Measurements from ENCODE around the gene ATXN2L. TPM values are rescaled to one million over a fixed set of nuclear protein-coding genes. Genes with fewer than 3 reads are reported as not detected.

Gene ATXN2L
- polyA plus RNA-seq, 1 of the 3 experiments (the other 2 are of a cell fraction): 39.2 TPM

- no peak for TF ChIP-seq IRF3 (IDR thresholded peaks at IDR 0.05; ENCODE audit: low read depth, low read length)
- TF ChIP-seq REST (IDR thresholded peaks at IDR 0.05; ENCODE audit: low read depth, low read length): no peak
- no peak for TF ChIP-seq MEF2A (IDR thresholded peaks at IDR 0.05; ENCODE audit: borderline replicate concordance, low read depth)
Observed at GRCh38 chr16:28877655-28878000, 54.8 kb downstream of the ATXN2L start (continued).

- TF ChIP-seq NFIC (IDR thresholded peaks at IDR 0.05; ENCODE audit: borderline replicate concordance) (no peak), RAD21 (IDR thresholded peaks at IDR 0.05; ENCODE audit: low read length) (no peak), GATA2 (CRISPR knock-in tag; IDR thresholded peaks at IDR 0.05) (no peak), CTCF (IDR thresholded peaks at IDR 0.05) (no peak), FOXJ3 (CRISPR knock-in tag; IDR thresholded peaks at IDR 0.05) (no peak), EP300 (IDR thresholded peaks at IDR 0.05; ENCODE audit: borderline replicate concordance in 1 of 2, low read depth in 1 of 2, low read length in 1 of 2) (no peak), NRF1 (IDR thresholded peaks at IDR 0.05; ENCODE audit: low read depth, low read length) (no peak)
- no peaks in the 10 kb centered on the region for H4K20me1 ChIP-seq (ENCODE audit: insufficient read depth)
- no peaks in the 10 kb centered on the region for H3K79me2 ChIP-seq (ENCODE audit: insufficient read depth)
- H3K4me1 ChIP-seq (ENCODE audit: control insufficient read depth in 1 of 2, insufficient read depth in 2 of 2, low read depth in 1 of 2, low read length in 1 of 2): peaks cover 0 to 14% of the 10 kb centered on the region in 2 experiments; a peak in 1 of 4 replicates
- DNase-seq: no peak
- WGBS (ENCODE audit: low lambda C conversion rate): 75% methylated on average over 24 of the region's 25 CpGs
- no peaks in the 10 kb centered on the region for H3K27me3 ChIP-seq (ENCODE audit: insufficient read depth)
- H3F3A ChIP-seq (replicated peaks; ENCODE audit: insufficient read depth): peaks cover 4% of the 10 kb centered on the region
- peak within 1 kb of the TSS; percentile 24 to 78; a peak in 2 of 4 replicates for H3K27ac ChIP-seq (ENCODE audit: low read depth in 2 of 2, low read length in 1 of 2)
- no peaks in the 10 kb centered on the region for H3K9me3 ChIP-seq
- CTCF ChIA-PET: interaction anchor here (0.8 to 2.1 kb wide), 2 partner anchors 41 to 67 kb away, joined by 3 to 9 read pairs; no protein-coding TSS in a partner anchor
- POLR2A ChIA-PET: interaction anchor here (1.1 to 1.9 kb wide), 4 partner anchors 12 to 55 kb away, joined by 3 to 7 read pairs (median 4); no protein-coding TSS in a partner anchor
- H3K4me3 ChIP-seq (ENCODE audit: low read depth in 2 of 2, low read length in 1 of 2): peak within 1 kb of the TSS; percentile 77 to 95
- peak within 1 kb of the TSS; percentile 79 for H3K9ac ChIP-seq
- peaks cover 0 to 15% of the 10 kb centered on the region in 2 experiments for H3K36me3 ChIP-seq (replicated peaks in 1 of 2; ENCODE audit: control insufficient read depth in 1 of 2, insufficient read depth in 2 of 2, low read length in 1 of 2)
- H3K9me2 ChIP-seq: no peaks in the 10 kb centered on the region
- H3K4me2 ChIP-seq: peak within 1 kb of the TSS; percentile 95
- peak within 1 kb of the TSS; percentile 90 for H2AFZ ChIP-seq (ENCODE audit: low read depth)
Observed at GRCh38 chr16:28878083-28878926, 55.5 kb downstream of the ATXN2L start, which contains the start of gene ATP2A1. ATP2A1 (plus strand) TSS chr16:28878488; CDS start chr16:28878672, 184 bp downstream.
